Kasumi-1 (cell line): ENCODE results near the gene UPK3B.
"Not testable (repeated sequence)": the region's sequence is repeated elsewhere in the genome, so short reads cannot be mapped to it uniquely, and the experiment has no call there.

ENCODE experiments used
- DNase-seq, 2 experiments: peaks; one replicate each; lab custom pipeline; 2025; lab: John Stamatoyannopoulos, UW

Gene UPK3B

DNA sequence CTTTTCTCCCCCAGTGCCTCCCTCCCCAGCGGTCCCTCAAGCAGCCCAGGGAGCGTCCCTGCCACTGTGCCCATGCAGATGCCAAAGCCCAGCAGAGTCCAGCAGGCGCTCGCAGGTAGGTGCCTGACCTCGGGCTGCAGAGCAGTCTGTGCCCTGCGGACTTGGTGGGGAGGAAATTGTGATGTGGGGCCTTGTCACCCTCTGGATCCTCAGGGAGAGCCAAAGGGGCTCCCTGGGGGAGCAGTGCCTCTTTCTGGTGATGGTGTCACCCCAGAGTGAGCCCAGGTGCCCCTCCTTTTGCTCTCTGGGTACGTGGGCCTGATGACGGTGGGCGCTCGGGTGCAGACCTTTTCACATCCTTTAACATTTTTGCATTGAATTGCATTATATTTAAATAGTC lies 18.2 kb upstream of the UPK3B start:
- not testable (repeated sequence) for DNase-seq

DNA sequence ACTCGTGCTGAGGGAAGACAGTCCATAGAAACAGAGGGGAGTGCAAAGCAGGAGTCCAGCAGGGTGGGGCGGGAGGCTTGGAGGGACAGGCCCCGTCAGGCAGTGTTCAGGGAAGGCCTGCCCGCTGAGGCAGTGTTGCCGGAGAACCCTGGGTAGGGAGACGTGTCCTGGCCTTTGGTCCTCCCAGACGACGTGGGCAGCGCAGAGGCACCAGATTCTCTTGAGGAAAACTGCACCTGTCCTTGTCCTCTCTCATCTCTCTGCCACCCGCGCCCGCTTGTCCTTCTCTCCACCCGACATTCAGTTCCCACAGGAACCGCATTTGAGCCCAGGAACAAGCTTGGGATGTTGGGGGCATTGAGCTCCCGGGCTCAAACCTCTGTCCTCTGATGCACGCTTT lies 14.6 kb upstream of the UPK3B start:
- DNase-seq, result not testable (repeated sequence)

DNA sequence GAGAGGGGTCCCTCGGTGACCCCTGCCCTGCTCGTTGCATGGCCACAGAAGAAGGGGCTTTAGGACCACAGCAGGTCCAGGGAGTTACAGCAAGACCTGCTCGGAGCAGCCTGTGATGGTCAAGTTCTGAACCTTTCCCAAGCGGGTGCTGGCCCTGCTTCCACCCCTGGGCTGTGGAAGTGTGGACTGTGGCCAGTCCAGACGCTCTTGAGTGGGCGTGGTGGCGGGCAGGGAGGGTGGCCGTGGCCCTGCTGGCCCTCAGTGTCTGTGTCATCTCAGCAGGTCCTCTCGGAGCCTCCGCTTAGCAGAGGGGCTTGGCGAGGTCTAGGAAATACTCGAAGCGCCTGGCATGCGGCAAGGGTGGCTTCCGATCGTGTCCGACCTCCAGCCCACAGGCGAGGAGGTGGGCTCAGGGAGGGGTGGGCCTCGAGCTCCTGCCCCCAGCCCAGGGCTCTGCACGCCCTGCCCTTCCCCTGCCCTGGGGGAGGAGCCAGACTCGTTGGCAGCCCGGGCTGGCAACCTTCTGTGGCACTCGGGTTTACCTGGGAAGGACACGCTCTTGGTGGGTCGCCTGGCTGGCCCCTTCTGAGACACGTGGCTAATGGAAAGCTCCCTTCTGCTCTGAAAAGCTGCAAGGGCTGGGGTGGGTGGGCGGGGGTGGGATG lies 12.3 kb upstream of the UPK3B start:
- not testable (repeated sequence) for DNase-seq

- not testable (repeated sequence) for DNase-seq
These were observed 11.7 kb upstream of the UPK3B start for GRCh38 chr7:76498583-76499200.

- not testable (repeated sequence) for DNase-seq
These were observed 11.0 kb upstream of the UPK3B start for GRCh38 chr7:76499201-76499923.

- DNase-seq, result not testable (repeated sequence)
These were observed 10.5 kb upstream of the UPK3B start for GRCh38 chr7:76499924-76500241.

GRCh38 chr7:76502224-76502623 lies 8.1 kb upstream of the UPK3B start:
- not testable (repeated sequence) for DNase-seq

GRCh38 chr7:76502836-76503235 lies 7.5 kb upstream of the UPK3B start:
- DNase-seq, result not testable (repeated sequence)

- DNase-seq, result not testable (repeated sequence)
These were observed 7.1 kb upstream of the UPK3B start for GRCh38 chr7:76503244-76503643.

DNA sequence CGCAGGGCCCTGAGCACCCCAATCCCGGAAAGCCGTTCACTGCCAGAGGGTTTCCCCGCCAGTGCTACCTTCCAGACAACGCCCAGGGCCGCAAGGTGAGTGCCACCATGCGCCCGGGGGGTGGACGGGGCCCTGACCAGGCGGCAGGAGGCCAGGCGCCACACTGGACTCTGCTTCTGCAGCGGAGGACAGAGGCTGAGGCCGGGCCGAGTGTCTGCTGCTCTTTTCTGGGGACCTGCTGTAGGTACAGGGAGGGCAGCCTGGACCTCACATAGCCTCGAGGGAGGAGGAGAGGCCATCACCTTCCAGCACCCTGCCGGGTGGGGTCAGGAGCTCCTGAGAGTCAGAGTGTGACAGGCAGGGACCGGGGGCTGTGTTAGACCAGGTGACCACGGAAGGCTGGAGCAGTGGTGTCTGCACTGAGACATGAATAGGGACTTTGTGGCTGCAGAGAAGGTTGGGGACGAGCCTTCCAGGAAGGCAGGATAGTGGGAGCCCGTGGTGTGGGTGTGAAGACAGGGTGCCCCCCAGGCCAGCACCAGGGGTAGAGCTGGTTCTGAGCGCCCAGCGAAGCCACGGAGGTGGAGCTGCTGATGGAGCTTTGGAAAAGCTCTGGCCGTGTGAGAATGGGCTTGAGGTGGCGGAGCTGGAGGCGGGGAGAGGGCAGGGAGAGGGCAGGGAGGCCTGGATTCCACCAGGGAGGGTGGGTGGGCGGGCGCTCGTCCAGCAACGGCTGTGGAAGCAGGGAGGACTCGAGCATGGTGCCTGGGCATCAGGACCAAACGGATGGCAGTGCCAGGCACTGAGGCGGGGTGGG lies 5.8 kb upstream of the UPK3B start:
- DNase-seq, result not testable (repeated sequence)

DNA sequence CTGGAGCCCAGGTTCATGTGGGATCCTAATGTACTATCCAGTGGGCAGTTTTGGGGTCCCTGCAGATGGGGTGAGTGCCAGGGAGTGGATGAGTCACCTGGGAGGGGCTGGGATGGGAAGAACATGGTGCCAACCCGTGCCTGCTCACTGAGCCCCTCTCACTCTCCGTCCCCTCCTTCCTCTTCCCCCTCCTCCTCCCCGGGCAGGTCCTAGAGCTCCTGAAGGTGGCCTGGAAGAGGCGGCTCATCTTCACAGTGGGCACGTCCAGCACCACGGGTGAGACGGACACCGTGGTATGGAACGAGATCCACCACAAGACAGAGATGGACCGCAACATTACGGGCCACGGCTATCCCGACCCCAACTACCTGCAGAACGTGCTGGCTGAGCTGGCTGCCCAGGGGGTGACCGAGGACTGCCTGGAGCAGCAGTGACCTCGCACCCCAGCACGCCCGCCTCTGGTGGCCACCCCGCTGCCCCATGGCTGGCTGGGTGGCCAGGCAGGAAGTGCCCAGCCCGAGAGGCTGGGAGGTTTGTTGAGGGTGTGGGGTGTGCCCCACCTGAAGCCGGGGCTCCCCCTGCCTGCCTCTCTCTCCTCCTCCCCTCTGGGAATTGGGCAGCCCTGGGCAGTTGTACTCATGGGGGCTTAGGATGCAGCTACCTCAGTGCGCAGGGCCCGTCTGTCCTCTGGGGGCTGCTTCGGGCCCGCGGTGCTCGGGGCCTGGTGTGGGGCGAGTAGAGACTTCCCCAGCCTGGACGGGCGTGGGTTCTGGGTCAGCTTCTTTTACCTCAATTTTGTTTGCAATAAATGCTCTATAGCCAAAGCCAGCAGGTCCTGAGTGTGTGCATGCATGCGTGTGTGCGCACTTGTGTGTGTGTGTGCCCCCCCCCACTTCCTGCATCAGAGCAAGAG lies 4.9 kb upstream of the UPK3B start:
- no peak for DNase-seq

GRCh38 chr7:76506081-76506440 lies 4.3 kb upstream of the UPK3B start:
- DNase-seq, result no peak

DNA sequence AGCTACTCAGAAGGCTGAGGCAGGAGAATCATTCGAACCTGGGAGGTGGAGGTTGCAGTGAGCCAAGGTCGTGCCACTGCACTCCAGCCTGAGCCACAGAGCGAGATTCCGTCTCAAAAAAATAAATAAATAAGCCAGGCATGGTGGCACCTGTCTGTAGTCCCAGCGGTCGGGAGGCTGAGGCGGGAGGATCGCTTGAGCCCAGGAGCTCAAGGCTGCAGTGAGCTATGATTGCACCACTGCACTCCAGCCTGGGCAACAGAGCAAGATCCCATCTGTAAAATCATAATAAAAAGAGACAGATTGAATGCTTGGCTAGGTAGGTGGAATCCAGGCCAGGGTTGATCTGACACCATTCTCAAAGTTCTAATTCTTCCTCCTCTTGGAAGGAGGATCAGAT lies 3.7 kb upstream of the UPK3B start:
- not testable (repeated sequence) for DNase-seq

- DNase-seq, result no peak
These were observed 2.5 kb upstream of the UPK3B start for GRCh38 chr7:76507723-76508406.

GRCh38 chr7:76511200-76511910 lies 1.0 kb downstream of the UPK3B start:
- DNase-seq, result not testable (repeated sequence)

GRCh38 chr7:76511911-76512885 lies 1.8 kb downstream of the UPK3B start:
- not testable (repeated sequence) for DNase-seq

- no peak for DNase-seq
These were observed 2.8 kb downstream of the UPK3B start for GRCh38 chr7:76512941-76513816.
